T-helper 1 cell treated with Interleukin-12 subunit alpha and Interleukin-12 subunit beta and Interleukin-4 antibody, amounts not matched to agents 30 μg/mL and 1 μg/mL, for 36 hours (primary cell): ENCODE data around the gene ATP2B2.

Experiments used
- H3K27ac Mint-ChIP-seq: one replicate; pipeline ENCODE4 v1.8.0; 2021; ENCODE audit warnings: mild to moderate bottlenecking, mixed read lengths
- H3K27me3 Mint-ChIP-seq: one replicate; pipeline ENCODE4 v1.8.0; 2021; ENCODE audit warnings: low read depth, mixed read lengths
- H3K36me3 Mint-ChIP-seq: one replicate; pipeline ENCODE4 v1.8.0; 2021; ENCODE audit warnings: low read depth, mixed read lengths
- H3K4me1 Mint-ChIP-seq: one replicate; pipeline ENCODE4 v1.8.0; 2021; ENCODE audit warnings: low read depth, mixed read lengths
- H3K4me3 Mint-ChIP-seq: one replicate; pipeline ENCODE4 v1.8.0; 2021; ENCODE audit warnings: mild to moderate bottlenecking, moderate library complexity, mixed read lengths
- H3K9me3 Mint-ChIP-seq: one replicate; pipeline ENCODE4 v1.8.0; 2021; ENCODE audit warnings: mixed read lengths

Gene ATP2B2

GRCh38 chr3:10279384-10280176 is 225.8 kb downstream of the ATP2B2 start:
- Mint-ChIP-seq H3K27ac (no peak overlapping the region), H3K4me3 (no peak overlapping the region), H3K9me3 (no peaks in the 10 kb centered on the region), H3K36me3 (peaks cover 46% of the 10 kb centered on the region), H3K27me3 (no peaks in the 10 kb centered on the region), H3K4me1 (peaks cover 26% of the 10 kb centered on the region)

- no peaks in the 10 kb centered on the region for H3K9me3 Mint-ChIP-seq
- H3K4me3 Mint-ChIP-seq = no peak overlapping the region
- H3K27ac Mint-ChIP-seq = no peak overlapping the region
- no peaks in the 10 kb centered on the region for H3K27me3 Mint-ChIP-seq
- peaks cover 24% of the 10 kb centered on the region for H3K4me1 Mint-ChIP-seq
- H3K36me3 Mint-ChIP-seq = peaks cover 42% of the 10 kb centered on the region
Observed at GRCh38 chr3:10278501-10278900, 226.9 kb downstream of the ATP2B2 start.

GRCh38 chr3:10277115-10277625 is 228.2 kb downstream of the ATP2B2 start:
- peaks cover 44% of the 10 kb centered on the region for H3K36me3 Mint-ChIP-seq
- H3K27ac Mint-ChIP-seq = no peak overlapping the region
- no peaks in the 10 kb centered on the region for H3K27me3 Mint-ChIP-seq
- H3K9me3 Mint-ChIP-seq = no peaks in the 10 kb centered on the region
- no peak overlapping the region for H3K4me3 Mint-ChIP-seq
- H3K4me1 Mint-ChIP-seq = peaks cover 25% of the 10 kb centered on the region

- Mint-ChIP-seq H3K9me3 (no peaks in the 10 kb centered on the region), H3K27ac (no peak overlapping the region), H3K27me3 (no peaks in the 10 kb centered on the region), H3K4me3 (no peak overlapping the region), H3K4me1 (peaks cover 23% of the 10 kb centered on the region), H3K36me3 (peaks cover 50% of the 10 kb centered on the region)
Observed at GRCh38 chr3:10274601-10275000, 230.8 kb downstream of the ATP2B2 start.
